C4-2B (cell line): ENCODE measurements around the gene LTB4R2.

Experiments used
- H3K27ac ChIP-seq: fragments of 450-650 bp; 2 replicates; pipeline ENCODE4 v1.5.1; 2017
- ZFX ChIP-seq: fragments of 450-650 bp; IDR thresholded peaks from 2 replicates; pipeline ENCODE4 v1.6.1; 2017
- TF ChIP-seq, protein P1 (sequence below): fragments of 450-650 bp; conservative IDR thresholded peaks from 2 replicates; pipeline ENCODE4 v1.5.1; 2017; ENCODE audit warnings: mild to moderate bottlenecking

Gene LTB4R2

DNA sequence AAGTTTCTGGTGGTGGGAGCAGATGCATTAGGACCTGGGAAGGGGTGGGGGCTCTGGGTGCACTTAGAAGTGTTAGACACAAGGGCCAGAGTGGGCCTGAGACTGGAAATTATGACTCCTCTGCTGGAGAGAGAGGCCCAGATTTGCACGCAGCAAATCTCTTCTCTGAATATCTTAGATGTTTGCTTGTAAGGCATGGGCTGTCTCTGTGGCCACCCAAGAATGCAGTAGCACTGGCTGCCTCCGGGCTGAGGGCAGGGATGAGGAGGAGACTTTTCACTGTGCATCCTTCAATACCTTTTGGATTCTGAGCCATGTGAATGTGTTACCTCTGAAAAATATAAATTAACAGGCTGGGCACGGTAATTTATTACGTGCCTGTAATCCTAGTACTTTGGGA lies 24.6 kb upstream of the LTB4R2 start:
- no peak overlapping the region for H3K27ac ChIP-seq
- no peak for TF ChIP-seq ZFX
- TF ChIP-seq, protein P1, sequence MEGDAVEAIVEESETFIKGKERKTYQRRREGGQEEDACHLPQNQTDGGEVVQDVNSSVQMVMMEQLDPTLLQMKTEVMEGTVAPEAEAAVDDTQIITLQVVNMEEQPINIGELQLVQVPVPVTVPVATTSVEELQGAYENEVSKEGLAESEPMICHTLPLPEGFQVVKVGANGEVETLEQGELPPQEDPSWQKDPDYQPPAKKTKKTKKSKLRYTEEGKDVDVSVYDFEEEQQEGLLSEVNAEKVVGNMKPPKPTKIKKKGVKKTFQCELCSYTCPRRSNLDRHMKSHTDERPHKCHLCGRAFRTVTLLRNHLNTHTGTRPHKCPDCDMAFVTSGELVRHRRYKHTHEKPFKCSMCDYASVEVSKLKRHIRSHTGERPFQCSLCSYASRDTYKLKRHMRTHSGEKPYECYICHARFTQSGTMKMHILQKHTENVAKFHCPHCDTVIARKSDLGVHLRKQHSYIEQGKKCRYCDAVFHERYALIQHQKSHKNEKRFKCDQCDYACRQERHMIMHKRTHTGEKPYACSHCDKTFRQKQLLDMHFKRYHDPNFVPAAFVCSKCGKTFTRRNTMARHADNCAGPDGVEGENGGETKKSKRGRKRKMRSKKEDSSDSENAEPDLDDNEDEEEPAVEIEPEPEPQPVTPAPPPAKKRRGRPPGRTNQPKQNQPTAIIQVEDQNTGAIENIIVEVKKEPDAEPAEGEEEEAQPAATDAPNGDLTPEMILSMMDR = no peak

GRCh38 chr14:24286996-24287395 lies 22.9 kb upstream of the LTB4R2 start:
- TF ChIP-seq, protein P1 = no peak
- no peak for TF ChIP-seq ZFX

GRCh38 chr14:24289649-24290280 lies 20.2 kb upstream of the LTB4R2 start:
- TF ChIP-seq, protein P1 = no peak
- no peak for TF ChIP-seq ZFX
- H3K27ac ChIP-seq = no peak overlapping the region

More at GRCh38 chr14:24286996-24287395, 22.9 kb upstream of the LTB4R2 start:
- no peak overlapping the region for H3K27ac ChIP-seq

DNA sequence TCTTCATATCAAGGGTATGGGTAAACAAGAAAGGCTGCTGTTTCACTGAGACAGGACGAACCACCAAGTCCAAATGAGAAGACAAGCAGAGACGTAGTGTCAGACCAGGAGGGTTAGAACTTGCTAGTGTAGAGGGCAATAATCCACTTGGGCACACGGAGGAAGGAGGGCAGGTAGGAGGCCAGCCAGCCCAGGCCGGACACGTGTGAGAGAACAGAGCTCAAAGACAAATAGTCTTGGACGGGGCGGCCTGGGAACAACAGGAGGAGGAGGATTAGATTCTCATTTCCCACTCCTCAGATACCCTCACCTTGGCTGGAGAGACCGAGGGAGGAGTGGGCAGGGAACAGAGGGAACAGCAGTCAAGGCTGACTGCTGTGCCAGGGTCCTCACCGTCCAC lies 19.2 kb upstream of the LTB4R2 start:
- no peak for TF ChIP-seq ZFX
- TF ChIP-seq, protein P1 = no peak
- H3K27ac ChIP-seq = no peak overlapping the region

DNA sequence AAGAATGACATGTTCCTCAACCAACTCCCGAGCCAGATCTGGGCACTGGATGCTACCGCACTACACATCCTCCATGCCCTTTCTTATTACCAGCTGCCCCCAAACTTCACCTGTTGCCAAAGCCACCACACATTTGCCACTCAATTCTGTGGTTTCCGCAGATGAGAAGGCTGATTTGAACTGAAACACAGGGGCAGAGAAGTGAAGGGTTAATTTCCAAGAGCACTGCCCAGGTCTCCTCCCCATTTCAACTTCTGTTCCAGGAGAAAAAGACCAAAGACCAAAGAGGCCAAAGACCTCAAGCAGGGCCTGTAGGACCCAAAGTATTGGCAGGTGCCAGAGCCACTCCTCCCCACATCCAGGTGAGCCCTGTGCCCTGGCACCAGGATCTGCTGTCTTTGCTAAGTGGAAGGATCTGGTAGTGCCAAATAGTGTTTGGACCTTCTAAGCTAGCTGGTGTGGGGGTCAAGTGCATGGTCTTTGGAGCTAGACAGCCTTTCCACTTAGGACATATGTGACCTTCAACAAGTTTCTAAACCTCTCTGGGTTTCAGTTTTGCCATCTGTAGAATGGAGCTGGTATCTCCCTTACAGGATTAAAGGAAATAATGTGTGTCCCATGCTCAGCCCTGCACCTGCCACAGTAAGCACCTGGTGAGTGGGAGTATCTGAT lies 18.4 kb upstream of the LTB4R2 start:
- no peak for TF ChIP-seq ZFX
- TF ChIP-seq, protein P1 = no peak
- no peak overlapping the region for H3K27ac ChIP-seq

GRCh38 chr14:24292118-24292807 lies 17.7 kb upstream of the LTB4R2 start:
- H3K27ac ChIP-seq = no peak overlapping the region
- no peak for TF ChIP-seq ZFX

- TF ChIP-seq ZFX = no peak
- TF ChIP-seq, protein P1 = no peak
- H3K27ac ChIP-seq = no peak overlapping the region
Measured at GRCh38 chr14:24293525-24293924, 16.4 kb upstream of the LTB4R2 start.
